HepG2 (cell line): ENCODE results near the gene NAV2. TPM values are rescaled to one million over a fixed set of nuclear protein-coding genes. Genes with fewer than 3 reads are reported as not detected.

Experiments used
- ATAC-seq: fragments of 200-7000 bp; cut with Tn5 transposase; 3 replicates; pipeline ENCODE4 v1.9.1; 2020; ENCODE audit warnings: mild to moderate bottlenecking, moderate library complexity
- BruUV-seq: library from RNA; stranded (reverse); fragments of 400-500 nt; replicated peaks from 2 replicates; lab custom pipeline; 2021; lab: Mats Ljungman, UMichigan
- CTCF ChIA-PET: fragments of 300-600 bp; formaldehyde crosslinking; extraction: SDS; loops from one replicate; lab custom pipeline; 2021; ENCODE audit warnings: low total read pairs, inconsistent platforms, low intra/inter-chr PET ratio; lab: Yijun Ruan, JAX
- POLR2A ChIA-PET: fragments of 350-600 bp; sonication (Branson Sonifier 250); formaldehyde crosslinking; loops from one replicate; lab custom pipeline; 2020; ENCODE audit warnings: antibody characterized with exemption, inconsistent platforms; lab: Yijun Ruan, JAX
- DNase-seq: peaks from one replicate; pipeline ENCODE4 v3.0.0-alpha.2; 2015; ENCODE audit warnings: low spot score
- FAIRE-seq: peaks from 3 replicates; lab custom pipeline; 2011; peaks lifted over from hg19 to GRCh38; lab: Jason Lieb, UNC
- H2AFZ ChIP-seq: one replicate; pipeline ENCODE4 v1.6.1; 2011; ENCODE audit warnings: low read length, inconsistent platforms
- H3K27ac ChIP-seq: fragments of 300-600 bp; 3 replicates; pipeline ENCODE4 v1.8.0; 2011; ENCODE audit warnings: mixed run types, mild to moderate bottlenecking, mixed read lengths, low read length, inconsistent platforms; ENCODE audit not compliant: insufficient read depth; ENCODE audit errors: extremely low read length
- H3K27me3 ChIP-seq, 2 experiments: fragments of 200-600 bp in 1 of 2; 2 replicates in 1 of 2; 3 replicates in 1 of 2; pipeline versions ENCODE4 v1.6.0 to v1.8.0; 2011; ENCODE audit warnings: low read length in 2 of 2, mild to moderate bottlenecking in 2 of 2, moderate library complexity in 2 of 2, inconsistent platforms in 1 of 2; ENCODE audit not compliant: insufficient read depth in 2 of 2, control insufficient read depth in 1 of 2
- H3K36me3 ChIP-seq, 2 experiments: fragments of 200-600 bp in 1 of 2; replicated peaks in 1 of 2; 2 replicates in 1 of 2; 3 replicates in 1 of 2; pipeline versions ENCODE4 v1.5.1 to v1.8.0; 2011; ENCODE audit warnings: low read length in 2 of 2, inconsistent platforms in 1 of 2; ENCODE audit not compliant: insufficient read depth in 2 of 2, control insufficient read depth in 1 of 2
- H3K4me1 ChIP-seq: 2 replicates; pipeline ENCODE4 v1.5.1; 2012; ENCODE audit warnings: low read length, inconsistent platforms; ENCODE audit not compliant: insufficient read depth
- H3K4me2 ChIP-seq: 2 replicates; pipeline ENCODE4 v1.6.0; 2011; ENCODE audit warnings: low read depth, low read length, inconsistent platforms
- H3K4me3 ChIP-seq, 3 experiments: fragments of 200-600 bp in 1 of 3; sonication (generic), shearing (Covaris generic) in 1 of 3; replicated peaks in 1 of 3; 2 replicates each; pipeline ENCODE4 v1.5.1; 2011 to 2016; ENCODE audit warnings: low read length in 3 of 3, inconsistent platforms in 2 of 3, low read depth in 2 of 3, mild to moderate bottlenecking in 2 of 3, control low read depth in 1 of 3, mixed read lengths in 1 of 3; ENCODE audit not compliant: insufficient read depth in 1 of 3
- H3K79me2 ChIP-seq: one replicate; pipeline ENCODE4 v1.6.1; 2011; ENCODE audit warnings: low read length, inconsistent platforms; ENCODE audit not compliant: insufficient read depth
- H3K9ac ChIP-seq: 2 replicates; pipeline ENCODE4 v1.6.0; 2011; ENCODE audit warnings: mild to moderate bottlenecking, low read depth, low read length, inconsistent platforms; ENCODE audit not compliant: insufficient read depth
- H3K9me3 ChIP-seq: 2 replicates; pipeline ENCODE4 v1.5.1; 2012; ENCODE audit warnings: mild to moderate bottlenecking, low read length
- H4K20me1 ChIP-seq: 2 replicates; pipeline ENCODE4 v1.6.0; 2011; ENCODE audit warnings: inconsistent platforms, mild to moderate bottlenecking, low read length, moderate library complexity; ENCODE audit not compliant: insufficient read depth
- EP300 ChIP-seq, 3 experiments: sonication (generic) in 1 of 3; formaldehyde crosslinking in 1 of 3; IDR thresholded peaks; 2 replicates each; pipeline versions ENCODE4 v1.5.1 to v1.6.1; 2011 to 2020; ENCODE audit warnings: low read depth in 2 of 3, low read length in 2 of 3, borderline replicate concordance in 1 of 3, improper control_type of control experiment in 1 of 3, mild to moderate bottlenecking in 1 of 3, missing genetic modification reagents in 1 of 3, moderate library complexity in 1 of 3
- FOSL2 ChIP-seq: sonication (generic); formaldehyde crosslinking; IDR thresholded peaks from 2 replicates; pipeline ENCODE4 v1.4.0; 2020; ENCODE audit warnings: missing genetic modification reagents
- HMGA1 ChIP-seq: sonication (generic); formaldehyde crosslinking; conservative IDR thresholded peaks from 2 replicates; pipeline ENCODE4 v1.4.0; 2020; ENCODE audit warnings: missing genetic modification reagents
- KLF16 ChIP-seq, 2 experiments: sonication (generic) in 1 of 2; formaldehyde crosslinking in 1 of 2; IDR thresholded peaks; 2 replicates each; pipeline versions ENCODE4 v1.6.1 to v1.8.0; 2016 to 2023; ENCODE audit warnings: missing genetic modification reagents in 2 of 2, missing compliant biosample characterization in 1 of 2
- MED1 ChIP-seq: sonication (generic); formaldehyde crosslinking; IDR thresholded peaks from 2 replicates; pipeline ENCODE4 v1.4.0; 2020; ENCODE audit warnings: missing genetic modification reagents
- MTA3 ChIP-seq: sonication (generic); formaldehyde crosslinking; IDR thresholded peaks from 2 replicates; pipeline ENCODE4 v1.4.0; 2020; ENCODE audit warnings: missing genetic modification reagents
- NKX3-1 ChIP-seq: sonication (generic); formaldehyde crosslinking; IDR thresholded peaks from 2 replicates; pipeline ENCODE4 v1.5.0; 2020; ENCODE audit warnings: missing genetic modification reagents
- RFXAP ChIP-seq: sonication (generic); formaldehyde crosslinking; IDR thresholded peaks from 2 replicates; pipeline ENCODE4 v1.4.0; 2020; ENCODE audit warnings: missing genetic modification reagents, borderline replicate concordance
- ZBTB7B ChIP-seq: sonication (generic); formaldehyde crosslinking; IDR thresholded peaks from 2 replicates; pipeline ENCODE4 v1.4.0; 2020; ENCODE audit warnings: missing genetic modification reagents
- ZMYM2 ChIP-seq: sonication (generic); formaldehyde crosslinking; IDR thresholded peaks from 2 replicates; pipeline ENCODE4 v1.8.0; 2022; ENCODE audit warnings: mild to moderate bottlenecking, missing genetic modification reagents
- ZNF44 ChIP-seq: sonication (generic); formaldehyde crosslinking; IDR thresholded peaks from 2 replicates; pipeline ENCODE4 v1.5.1; 2020; ENCODE audit warnings: mild to moderate bottlenecking, missing genetic modification reagents
- ZNF496 ChIP-seq: sonication (generic); formaldehyde crosslinking; IDR thresholded peaks from 2 replicates; pipeline ENCODE4 v1.8.1; 2023; ENCODE audit warnings: mild to moderate bottlenecking, moderate library complexity, missing genetic modification reagents; ENCODE audit not compliant: insufficient replicate concordance
- WGBS: methylation state at CpG from one replicate; pipeline ENCODE4 v1.1.6; 2017; ENCODE audit warnings: low lambda C conversion rate; 5-methylcytosine and 5-hydroxymethylcytosine counted together
- in situ Hi-C: cut with HindIII; loops from 2 replicates; pipeline ENCODE4 v1.10.0; 2017; ENCODE audit warnings: low pct_unique_long_range_greater_than_20kb; ENCODE audit not compliant: extremely low pct_ligation_motif_present
- intact Hi-C: fragments of 100-400 bp; cut with micrococcal nuclease; formaldehyde crosslinking; loops from one replicate; pipeline ENCODE4 v1.10.0; 2022; ENCODE audit not compliant: unreplicated experiment
- polyA plus RNA-seq, 8 experiments: library from polyadenylated mRNA; depleted of rRNA in 3 of 8; stranded (reverse) in 7 of 8; unstranded in 1 of 8; fragments of >200 nt; fragmentation: Illumina TruSeq in 4 of 8; extraction: Trizol in 4 of 8; gene quantifications; 2 replicates each; pipeline versions ENCODE4 v1.2.1 to v1.2.3, GENCODE V29; 2011 to 2016; ENCODE audit warnings: low read depth in 4 of 8, missing spikeins in 1 of 8, mixed read lengths in 1 of 8; ENCODE audit not compliant: insufficient read depth in 1 of 8
- total RNA-seq, 5 experiments: library from RNA; depleted of rRNA; stranded (reverse); fragments of >200 nt; fragmentation: Illumina TruSeq; extraction: Trizol; gene quantifications; 2 replicates each; pipeline ENCODE4 v1.2.3, GENCODE V29; 2016; ENCODE audit warnings: low read depth in 1 of 5
- TF ChIP-seq, protein P1 (sequence below): sonication (generic); formaldehyde crosslinking; IDR thresholded peaks from 2 replicates; pipeline ENCODE4 v1.8.1; 2023; ENCODE audit warnings: mild to moderate bottlenecking, missing genetic modification reagents, borderline replicate concordance
- TF ChIP-seq, protein P2 (sequence below): sonication (generic); formaldehyde crosslinking; IDR thresholded peaks from 2 replicates; pipeline ENCODE4 v1.5.1; 2020; ENCODE audit warnings: mild to moderate bottlenecking, missing genetic modification reagents, borderline replicate concordance
- TF ChIP-seq, protein P3 (sequence below): sonication (generic); formaldehyde crosslinking; IDR thresholded peaks from 2 replicates; pipeline ENCODE4 v1.5.0; 2020; ENCODE audit warnings: missing genetic modification reagents

NAV2 gene
- total and polyA plus RNA-seq, 2 of the 13 experiments (the other 11 are each of a cell fraction or from before 2014, with no cell fraction given): 9.3 to 34.6 TPM

DNA sequence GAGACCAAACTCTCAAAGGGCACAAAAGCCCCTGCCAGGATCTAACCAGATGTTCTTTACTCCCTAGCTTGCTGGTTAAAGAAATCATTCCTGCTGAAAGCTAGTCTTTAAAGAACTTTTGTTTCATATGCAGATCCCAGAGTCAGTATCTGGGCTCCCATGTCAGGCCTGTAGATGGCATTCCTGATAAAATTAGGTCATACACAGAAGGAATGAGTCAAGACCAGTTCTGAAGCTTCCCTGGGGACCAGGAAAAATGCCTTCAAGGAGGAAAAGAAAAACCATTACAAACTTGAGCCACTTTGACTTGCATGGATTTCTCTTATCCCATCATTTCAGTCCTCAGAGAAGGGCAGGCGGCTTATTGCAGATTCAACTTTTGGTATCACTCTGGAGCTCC, 441.7 kb downstream of the NAV2 start:
- H3K4me1 ChIP-seq: no peaks in the 10 kb centered on the region
- intact Hi-C loops: no loop called here
- no peak overlapping the region for H3K4me2 ChIP-seq
- FAIRE-seq (no peak), DNase-seq (no peak), ATAC-seq (no peak)
- WGBS: 60% methylated on average over 1 of the region's 1 CpG
- TF ChIP-seq KLF16 (CRISPR knock-in tag; IDR thresholded peaks at IDR 0.05) (no peak), MED1 (no peak), ZMYM2 (CRISPR knock-in tag) (no peak), ZBTB7B (CRISPR knock-in tag) (no peak), NKX3-1 (CRISPR knock-in tag) (no peak), ZNF44 (CRISPR knock-in tag) (no peak), HMGA1 (CRISPR knock-in tag) (no peak), ZNF496 (CRISPR knock-in tag) (no peak), RFXAP (CRISPR knock-in tag) (no peak), EP300 (IDR thresholded peaks at IDR 0.05; ENCODE audit: low read depth in 2 of 2, low read length in 2 of 2) (no peak), EP300 (CRISPR knock-in tag; IDR thresholded peaks at IDR 0.05; ENCODE audit: borderline replicate concordance) (no peak), MTA3 (CRISPR knock-in tag) (no peak), FOSL2 (CRISPR knock-in tag) (no peak)
- TF ChIP-seq, protein P1, sequence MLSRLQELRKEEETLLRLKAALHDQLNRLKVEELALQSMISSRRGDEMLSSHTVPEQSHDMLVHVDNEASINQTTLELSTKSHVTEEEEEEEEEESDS (CRISPR knock-in tag): no peak
- TF ChIP-seq, protein P2, sequence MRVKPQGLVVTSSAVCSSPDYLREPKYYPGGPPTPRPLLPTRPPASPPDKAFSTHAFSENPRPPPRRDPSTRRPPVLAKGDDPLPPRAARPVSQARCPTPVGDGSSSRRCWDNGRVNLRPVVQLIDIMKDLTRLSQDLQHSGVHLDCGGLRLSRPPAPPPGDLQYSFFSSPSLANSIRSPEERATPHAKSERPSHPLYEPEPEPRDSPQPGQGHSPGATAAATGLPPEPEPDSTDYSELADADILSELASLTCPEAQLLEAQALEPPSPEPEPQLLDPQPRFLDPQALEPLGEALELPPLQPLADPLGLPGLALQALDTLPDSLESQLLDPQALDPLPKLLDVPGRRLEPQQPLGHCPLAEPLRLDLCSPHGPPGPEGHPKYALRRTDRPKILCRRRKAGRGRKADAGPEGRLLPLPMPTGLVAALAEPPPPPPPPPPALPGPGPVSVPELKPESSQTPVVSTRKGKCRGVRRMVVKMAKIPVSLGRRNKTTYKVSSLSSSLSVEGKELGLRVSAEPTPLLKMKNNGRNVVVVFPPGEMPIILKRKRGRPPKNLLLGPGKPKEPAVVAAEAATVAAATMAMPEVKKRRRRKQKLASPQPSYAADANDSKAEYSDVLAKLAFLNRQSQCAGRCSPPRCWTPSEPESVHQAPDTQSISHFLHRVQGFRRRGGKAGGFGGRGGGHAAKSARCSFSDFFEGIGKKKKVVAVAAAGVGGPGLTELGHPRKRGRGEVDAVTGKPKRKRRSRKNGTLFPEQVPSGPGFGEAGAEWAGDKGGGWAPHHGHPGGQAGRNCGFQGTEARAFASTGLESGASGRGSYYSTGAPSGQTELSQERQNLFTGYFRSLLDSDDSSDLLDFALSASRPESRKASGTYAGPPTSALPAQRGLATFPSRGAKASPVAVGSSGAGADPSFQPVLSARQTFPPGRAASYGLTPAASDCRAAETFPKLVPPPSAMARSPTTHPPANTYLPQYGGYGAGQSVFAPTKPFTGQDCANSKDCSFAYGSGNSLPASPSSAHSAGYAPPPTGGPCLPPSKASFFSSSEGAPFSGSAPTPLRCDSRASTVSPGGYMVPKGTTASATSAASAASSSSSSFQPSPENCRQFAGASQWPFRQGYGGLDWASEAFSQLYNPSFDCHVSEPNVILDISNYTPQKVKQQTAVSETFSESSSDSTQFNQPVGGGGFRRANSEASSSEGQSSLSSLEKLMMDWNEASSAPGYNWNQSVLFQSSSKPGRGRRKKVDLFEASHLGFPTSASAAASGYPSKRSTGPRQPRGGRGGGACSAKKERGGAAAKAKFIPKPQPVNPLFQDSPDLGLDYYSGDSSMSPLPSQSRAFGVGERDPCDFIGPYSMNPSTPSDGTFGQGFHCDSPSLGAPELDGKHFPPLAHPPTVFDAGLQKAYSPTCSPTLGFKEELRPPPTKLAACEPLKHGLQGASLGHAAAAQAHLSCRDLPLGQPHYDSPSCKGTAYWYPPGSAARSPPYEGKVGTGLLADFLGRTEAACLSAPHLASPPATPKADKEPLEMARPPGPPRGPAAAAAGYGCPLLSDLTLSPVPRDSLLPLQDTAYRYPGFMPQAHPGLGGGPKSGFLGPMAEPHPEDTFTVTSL (CRISPR knock-in tag): no peak
- TF ChIP-seq, protein P3, sequence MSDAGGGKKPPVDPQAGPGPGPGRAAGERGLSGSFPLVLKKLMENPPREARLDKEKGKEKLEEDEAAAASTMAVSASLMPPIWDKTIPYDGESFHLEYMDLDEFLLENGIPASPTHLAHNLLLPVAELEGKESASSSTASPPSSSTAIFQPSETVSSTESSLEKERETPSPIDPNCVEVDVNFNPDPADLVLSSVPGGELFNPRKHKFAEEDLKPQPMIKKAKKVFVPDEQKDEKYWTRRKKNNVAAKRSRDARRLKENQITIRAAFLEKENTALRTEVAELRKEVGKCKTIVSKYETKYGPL (CRISPR knock-in tag): no peak
- H3K36me3 ChIP-seq: no peaks in the 10 kb centered on the region
- no peaks in the 10 kb centered on the region for H3K9me3 ChIP-seq
- no peak overlapping the region for H2AFZ ChIP-seq
- H3K27me3 ChIP-seq: peaks cover 11 to 61% of the 10 kb centered on the region in 2 experiments
- in situ Hi-C loops: no loop called here
- ChIA-PET CTCF (no interaction called here), POLR2A (no interaction called here)
- no peak overlapping the region for H3K9ac ChIP-seq
- no peaks in the 10 kb centered on the region for H4K20me1 ChIP-seq
- no TSS peak for BruUV-seq
- no peak overlapping the region for H3K27ac ChIP-seq
- no peak overlapping the region for H3K4me3 ChIP-seq
- H3K79me2 ChIP-seq: no peaks in the 10 kb centered on the region
